NT2/D1 (cell line): Measurements from ENCODE around the gene ARHGEF37.

ENCODE experiments used
- YY1 ChIP-seq: IDR thresholded peaks from 2 replicates; pipeline ENCODE4 v1.6.1; 2011; ENCODE audit not compliant: insufficient read length, insufficient read depth
- ZNF274 ChIP-seq: IDR thresholded peaks from 2 replicates; pipeline ENCODE4 v1.6.1; 2011; ENCODE audit warnings: mild to moderate bottlenecking, low read depth, low read length

- TF ChIP-seq YY1 (no peak), ZNF274 (no peak)
Measured at GRCh38 chr5:149677731-149678130, 96.4 kb downstream of the ARHGEF37 start.
